ENCODE measurements around the gene PVALB.

DNA sequence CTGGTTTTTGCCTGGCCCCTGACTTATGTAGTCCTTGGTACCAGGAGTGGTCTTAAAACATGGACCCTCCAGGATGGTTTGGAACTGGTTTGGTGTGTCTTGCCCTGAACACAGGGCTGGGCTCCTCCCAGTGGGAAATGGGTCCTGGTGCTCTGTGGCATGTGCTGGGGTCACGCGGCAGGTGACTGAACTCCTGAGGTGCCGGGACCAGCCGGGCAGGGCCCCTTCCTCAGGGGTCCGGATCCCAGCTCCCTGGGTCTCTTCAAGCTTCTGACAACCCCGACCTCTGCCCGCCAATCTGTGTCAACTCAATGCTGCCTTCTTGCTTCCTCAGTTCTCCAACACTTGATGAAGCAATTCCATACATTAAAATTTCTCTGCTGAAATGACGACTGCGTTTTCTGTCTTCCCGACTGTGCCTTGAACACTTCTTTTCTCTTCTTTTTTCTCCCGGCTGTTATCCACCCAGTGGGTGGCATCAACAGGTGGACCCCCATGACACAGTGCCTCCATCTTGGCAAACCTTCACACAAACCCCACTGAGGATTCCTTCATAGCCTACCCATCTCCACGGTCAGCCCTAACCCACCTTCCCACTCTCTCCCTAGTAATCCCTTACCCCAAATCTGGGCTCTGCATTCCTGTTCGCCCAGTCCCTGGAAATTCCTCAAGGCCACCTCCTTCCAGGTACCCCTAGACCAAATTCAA is 45.3 kb downstream of the PVALB start:
- TF ChIP-seq, protein P1, sequence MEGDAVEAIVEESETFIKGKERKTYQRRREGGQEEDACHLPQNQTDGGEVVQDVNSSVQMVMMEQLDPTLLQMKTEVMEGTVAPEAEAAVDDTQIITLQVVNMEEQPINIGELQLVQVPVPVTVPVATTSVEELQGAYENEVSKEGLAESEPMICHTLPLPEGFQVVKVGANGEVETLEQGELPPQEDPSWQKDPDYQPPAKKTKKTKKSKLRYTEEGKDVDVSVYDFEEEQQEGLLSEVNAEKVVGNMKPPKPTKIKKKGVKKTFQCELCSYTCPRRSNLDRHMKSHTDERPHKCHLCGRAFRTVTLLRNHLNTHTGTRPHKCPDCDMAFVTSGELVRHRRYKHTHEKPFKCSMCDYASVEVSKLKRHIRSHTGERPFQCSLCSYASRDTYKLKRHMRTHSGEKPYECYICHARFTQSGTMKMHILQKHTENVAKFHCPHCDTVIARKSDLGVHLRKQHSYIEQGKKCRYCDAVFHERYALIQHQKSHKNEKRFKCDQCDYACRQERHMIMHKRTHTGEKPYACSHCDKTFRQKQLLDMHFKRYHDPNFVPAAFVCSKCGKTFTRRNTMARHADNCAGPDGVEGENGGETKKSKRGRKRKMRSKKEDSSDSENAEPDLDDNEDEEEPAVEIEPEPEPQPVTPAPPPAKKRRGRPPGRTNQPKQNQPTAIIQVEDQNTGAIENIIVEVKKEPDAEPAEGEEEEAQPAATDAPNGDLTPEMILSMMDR (IDR thresholded peaks at IDR 0.05; ENCODE audit: extremely low read depth in 1 of 2, insufficient read depth in 1 of 2, low read depth in 1 of 2, low read length in 2 of 2) = no peak
- TF ChIP-seq POLR2A (IDR thresholded peaks at IDR 0.05; ENCODE audit: low read depth, low read length) (no peak), FOS (IDR thresholded peaks at IDR 0.05; ENCODE audit: borderline replicate concordance, insufficient read depth, low read length) (no peak), POLR2AphosphoS5 (IDR thresholded peaks at IDR 0.05; ENCODE audit: insufficient read depth, low read depth, low read length) (no peak), EZH2 (IDR thresholded peaks at IDR 0.05; ENCODE audit: borderline replicate concordance, low read depth, low read length, severe bottlenecking) (no peak), GATA2 (IDR thresholded peaks at IDR 0.05; ENCODE audit: insufficient read depth, insufficient read length, low read depth, low read length) (no peak)
- TF ChIP-seq, protein P2, sequence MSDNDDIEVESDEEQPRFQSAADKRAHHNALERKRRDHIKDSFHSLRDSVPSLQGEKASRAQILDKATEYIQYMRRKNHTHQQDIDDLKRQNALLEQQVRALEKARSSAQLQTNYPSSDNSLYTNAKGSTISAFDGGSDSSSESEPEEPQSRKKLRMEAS (IDR thresholded peaks at IDR 0.05; ENCODE audit: insufficient read depth, insufficient read length) = no peak
